AG08395 (cell line): ENCODE measurements around the gene PTPN23.
A peak's percentile ranks its signal among the peaks of the same experiment; 100 is the strongest.
"Not testable (repeated sequence)": the region's sequence is repeated elsewhere in the genome, so short reads cannot be mapped to it uniquely, and the experiment has no call there.

ENCODE experiments used
- DNase-seq: peaks from one replicate; pipeline ENCODE4 v3.0.0; 2012; ENCODE audit warnings: mixed read lengths, low spot score

PTPN23 gene, protein sequence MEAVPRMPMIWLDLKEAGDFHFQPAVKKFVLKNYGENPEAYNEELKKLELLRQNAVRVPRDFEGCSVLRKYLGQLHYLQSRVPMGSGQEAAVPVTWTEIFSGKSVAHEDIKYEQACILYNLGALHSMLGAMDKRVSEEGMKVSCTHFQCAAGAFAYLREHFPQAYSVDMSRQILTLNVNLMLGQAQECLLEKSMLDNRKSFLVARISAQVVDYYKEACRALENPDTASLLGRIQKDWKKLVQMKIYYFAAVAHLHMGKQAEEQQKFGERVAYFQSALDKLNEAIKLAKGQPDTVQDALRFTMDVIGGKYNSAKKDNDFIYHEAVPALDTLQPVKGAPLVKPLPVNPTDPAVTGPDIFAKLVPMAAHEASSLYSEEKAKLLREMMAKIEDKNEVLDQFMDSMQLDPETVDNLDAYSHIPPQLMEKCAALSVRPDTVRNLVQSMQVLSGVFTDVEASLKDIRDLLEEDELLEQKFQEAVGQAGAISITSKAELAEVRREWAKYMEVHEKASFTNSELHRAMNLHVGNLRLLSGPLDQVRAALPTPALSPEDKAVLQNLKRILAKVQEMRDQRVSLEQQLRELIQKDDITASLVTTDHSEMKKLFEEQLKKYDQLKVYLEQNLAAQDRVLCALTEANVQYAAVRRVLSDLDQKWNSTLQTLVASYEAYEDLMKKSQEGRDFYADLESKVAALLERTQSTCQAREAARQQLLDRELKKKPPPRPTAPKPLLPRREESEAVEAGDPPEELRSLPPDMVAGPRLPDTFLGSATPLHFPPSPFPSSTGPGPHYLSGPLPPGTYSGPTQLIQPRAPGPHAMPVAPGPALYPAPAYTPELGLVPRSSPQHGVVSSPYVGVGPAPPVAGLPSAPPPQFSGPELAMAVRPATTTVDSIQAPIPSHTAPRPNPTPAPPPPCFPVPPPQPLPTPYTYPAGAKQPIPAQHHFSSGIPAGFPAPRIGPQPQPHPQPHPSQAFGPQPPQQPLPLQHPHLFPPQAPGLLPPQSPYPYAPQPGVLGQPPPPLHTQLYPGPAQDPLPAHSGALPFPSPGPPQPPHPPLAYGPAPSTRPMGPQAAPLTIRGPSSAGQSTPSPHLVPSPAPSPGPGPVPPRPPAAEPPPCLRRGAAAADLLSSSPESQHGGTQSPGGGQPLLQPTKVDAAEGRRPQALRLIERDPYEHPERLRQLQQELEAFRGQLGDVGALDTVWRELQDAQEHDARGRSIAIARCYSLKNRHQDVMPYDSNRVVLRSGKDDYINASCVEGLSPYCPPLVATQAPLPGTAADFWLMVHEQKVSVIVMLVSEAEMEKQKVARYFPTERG (N-terminal part only)

DNA sequence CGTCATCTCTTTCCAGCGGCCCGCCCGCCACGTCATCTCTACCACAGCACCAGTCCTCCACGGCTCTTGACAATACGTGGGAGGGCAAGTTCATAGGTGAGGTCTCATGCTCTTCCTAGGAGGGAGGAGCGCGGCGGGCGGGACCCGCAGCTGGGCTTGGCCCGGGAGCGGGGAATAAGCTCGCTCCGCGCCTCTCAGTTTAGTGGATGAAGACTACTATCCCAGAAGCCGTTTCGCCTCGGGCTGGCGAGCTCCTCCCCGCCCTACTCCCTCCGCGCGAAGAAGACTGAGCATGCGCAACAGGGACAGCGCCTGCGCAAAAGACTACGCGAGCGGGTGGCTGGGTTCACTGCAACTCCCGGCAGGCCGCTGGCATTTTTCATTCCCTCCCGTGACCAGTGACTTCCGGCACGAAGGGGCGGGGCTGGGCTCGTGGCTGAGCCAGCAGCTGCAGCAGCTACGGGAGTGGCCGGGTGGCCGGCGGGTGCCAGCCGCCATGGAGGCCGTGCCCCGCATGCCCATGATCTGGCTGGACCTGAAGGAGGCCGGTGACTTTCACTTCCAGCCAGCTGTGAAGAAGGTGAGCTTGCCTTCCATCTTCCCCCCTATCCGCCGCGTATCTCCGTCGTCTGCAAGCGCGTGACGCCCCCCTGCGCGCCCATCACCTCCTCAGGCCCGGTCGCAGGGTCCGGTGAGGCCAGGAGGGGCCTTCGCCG is at the start of gene PTPN23:
PTPN23 (plus strand) TSS at position 421 of the 716 bp plus-strand sequence; CDS start at position 497, 76 bp downstream.
- DNase-seq = peak; percentile 99

DNA sequence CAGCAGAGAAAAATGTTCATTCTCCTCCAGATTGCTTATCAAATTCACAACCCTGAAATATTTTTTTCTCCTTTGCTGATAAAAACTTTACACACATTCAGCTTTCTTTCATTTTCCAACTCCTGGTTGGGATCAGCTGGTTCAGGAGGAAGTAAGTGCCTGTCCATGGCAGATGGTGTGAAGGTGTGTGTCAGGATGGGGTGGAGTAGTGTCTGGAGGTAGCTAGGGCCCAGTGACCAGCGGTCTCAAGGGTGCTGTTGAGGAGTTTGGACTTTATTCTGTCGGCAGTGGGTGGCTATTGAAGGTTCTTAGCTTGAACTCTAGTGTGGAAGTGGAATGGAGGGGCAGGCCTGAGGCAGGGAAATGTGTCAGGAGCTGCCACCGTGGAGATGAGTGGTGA is 46.9 kb upstream of the PTPN23 start:
- DNase-seq = no peak

- DNase-seq = no peak
Observed at GRCh38 chr3:47337656-47338055, 43.2 kb upstream of the PTPN23 start.

- DNase-seq = no peak
Observed at GRCh38 chr3:47339951-47340350, 40.9 kb upstream of the PTPN23 start.

DNA sequence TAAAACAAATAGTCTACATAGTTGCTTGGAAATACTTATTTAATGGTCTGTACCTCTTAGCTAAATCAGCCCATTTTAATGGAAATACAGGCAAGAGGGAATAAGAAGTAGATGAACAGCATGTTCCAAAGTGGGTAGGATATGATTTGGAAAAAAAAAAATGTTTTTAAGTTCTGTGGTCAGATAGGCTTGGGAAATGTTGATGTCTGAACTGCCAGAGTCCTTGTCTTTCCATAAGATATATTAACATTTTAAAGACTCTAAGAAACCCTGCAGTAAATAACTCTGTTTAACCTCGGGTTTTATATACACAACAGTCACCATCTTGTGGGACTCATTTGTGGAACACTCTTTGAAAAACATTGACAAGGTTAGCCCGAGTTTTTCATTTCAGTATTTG is 40.0 kb upstream of the PTPN23 start:
- no peak for DNase-seq

- DNase-seq = no peak
Observed at GRCh38 chr3:47342151-47342550, 38.7 kb upstream of the PTPN23 start.

- DNase-seq = no peak
Observed at GRCh38 chr3:47342812-47343211, 38.0 kb upstream of the PTPN23 start.

- no peak for DNase-seq
Observed at GRCh38 chr3:47343471-47343971, 37.3 kb upstream of the PTPN23 start.

GRCh38 chr3:47344971-47345370 is 35.9 kb upstream of the PTPN23 start:
- DNase-seq = no peak

DNA sequence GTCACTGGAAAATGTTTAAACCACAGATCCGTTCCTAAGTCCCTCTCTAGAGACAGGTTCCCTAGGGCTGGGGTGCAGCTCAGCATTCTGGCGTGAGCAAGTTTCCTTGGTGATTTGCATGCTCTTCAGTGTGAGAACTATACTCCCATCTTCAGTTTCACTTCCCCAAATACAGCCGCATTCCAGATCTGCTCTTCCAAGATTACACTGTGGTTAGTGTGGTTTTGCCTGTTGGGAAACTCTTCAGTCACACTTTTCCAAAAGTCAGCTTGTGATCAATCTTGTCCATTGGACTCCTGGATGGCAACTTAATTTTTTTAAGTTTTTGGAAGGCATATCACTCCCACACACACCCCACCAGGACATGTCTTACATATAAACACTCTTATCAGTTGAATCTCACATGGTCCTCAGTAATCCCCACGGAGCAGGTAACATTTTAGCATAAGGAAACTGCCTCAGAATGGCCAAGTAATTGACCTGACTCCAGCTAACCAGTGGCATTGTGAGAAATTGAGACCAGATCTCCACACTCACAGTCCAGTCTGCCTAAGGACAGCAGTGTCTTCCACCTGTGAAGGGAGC is 33.5 kb upstream of the PTPN23 start:
- peak; percentile 88 for DNase-seq

DNA sequence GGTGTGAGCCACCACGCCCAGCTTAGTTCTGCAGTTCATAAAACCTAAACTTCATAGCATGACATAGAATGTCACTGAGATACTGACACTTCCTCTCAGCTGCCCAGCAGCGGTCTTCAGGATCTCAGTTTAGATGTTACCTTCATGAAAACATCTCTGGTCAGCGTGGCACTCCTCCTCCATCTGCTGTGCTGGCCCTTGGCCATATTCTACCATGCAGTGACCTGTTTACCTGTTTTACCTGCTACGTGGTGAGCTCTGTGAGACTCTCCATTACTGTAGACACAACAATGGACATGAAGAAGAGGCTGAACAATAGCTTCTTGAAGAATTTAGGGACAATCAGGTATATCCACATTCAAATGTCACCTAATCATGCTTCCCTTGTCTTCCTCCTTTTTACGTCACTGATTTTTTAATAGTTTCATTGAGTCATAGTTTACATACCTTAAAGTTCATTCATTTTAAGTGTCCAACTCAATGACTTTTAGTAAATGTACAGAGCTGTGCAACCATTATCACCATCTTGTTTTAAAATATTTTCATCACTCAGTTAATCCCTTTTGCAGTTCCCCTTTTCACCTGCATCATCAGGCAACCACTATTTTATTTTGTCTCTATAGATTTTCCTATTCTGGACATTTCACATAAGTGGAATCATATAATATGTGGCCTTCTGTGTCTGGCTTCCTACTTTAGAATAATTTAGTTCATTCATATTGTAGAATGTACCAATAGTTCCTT is 32.2 kb upstream of the PTPN23 start:
- DNase-seq = no peak

GRCh38 chr3:47355010-47355409 is 25.8 kb upstream of the PTPN23 start:
- DNase-seq = no peak

- no peak for DNase-seq
Observed at GRCh38 chr3:47356201-47356600, 24.6 kb upstream of the PTPN23 start.

DNA sequence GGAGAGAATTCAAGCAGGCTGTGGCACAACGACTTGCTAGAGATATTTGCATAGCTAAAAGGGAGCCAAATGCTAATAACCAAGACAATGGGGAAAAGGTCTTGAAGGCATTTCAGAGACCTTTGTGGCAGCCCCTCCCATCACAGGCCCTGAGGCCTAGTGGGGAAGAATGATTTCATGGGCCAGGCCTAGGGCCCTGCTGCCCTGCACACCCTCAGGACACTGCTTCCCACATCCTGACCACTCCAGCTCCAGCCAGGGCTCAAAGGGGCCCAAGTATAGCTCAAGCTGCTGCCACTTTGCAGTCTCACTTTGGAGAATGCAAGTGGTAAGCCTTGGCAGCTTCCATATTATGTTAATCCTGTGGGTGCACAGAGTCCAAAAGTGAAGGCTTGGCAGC is 21.5 kb upstream of the PTPN23 start:
- DNase-seq = no peak

DNA sequence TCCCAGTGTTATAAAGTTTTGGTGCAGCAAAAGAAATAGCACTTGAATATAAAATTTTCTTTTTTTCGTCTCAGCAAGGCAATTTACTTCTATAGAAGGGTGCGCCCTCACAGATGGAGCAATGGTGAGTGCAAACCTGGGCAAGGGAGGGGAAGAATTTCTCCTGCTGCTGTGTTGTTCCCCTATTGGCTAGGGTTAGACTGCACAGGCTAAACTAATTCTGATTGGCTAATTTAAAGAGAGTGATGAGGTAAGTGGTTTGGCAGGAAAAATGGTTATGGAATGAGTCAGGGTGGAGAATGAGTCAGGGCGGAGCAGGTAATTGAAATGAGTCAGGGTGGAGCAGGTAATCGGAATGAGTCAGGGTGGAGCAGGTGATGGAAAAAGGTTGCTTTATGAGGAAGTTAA is 20.7 kb upstream of the PTPN23 start:
- DNase-seq = not testable (repeated sequence)

DNA sequence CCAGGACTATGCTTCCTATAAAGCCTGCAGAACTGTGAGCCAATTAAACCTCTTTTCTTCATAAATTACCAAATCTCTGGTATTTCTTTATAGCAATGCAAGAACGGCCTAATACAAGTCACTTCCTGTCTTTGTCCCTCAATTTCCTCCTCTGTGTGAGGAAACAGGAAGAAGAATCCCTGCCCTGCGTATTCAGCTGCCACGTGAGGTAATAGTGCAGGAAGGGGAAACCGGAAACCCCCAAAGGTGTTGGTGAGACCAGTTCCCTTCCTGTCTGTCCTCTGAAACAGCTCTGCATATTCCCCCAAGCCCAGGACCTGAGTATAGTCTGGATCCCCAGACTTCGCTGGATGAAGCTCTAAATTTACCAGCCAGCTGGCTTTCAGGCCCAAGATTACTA is 18.1 kb upstream of the PTPN23 start:
- no peak for DNase-seq

DNA sequence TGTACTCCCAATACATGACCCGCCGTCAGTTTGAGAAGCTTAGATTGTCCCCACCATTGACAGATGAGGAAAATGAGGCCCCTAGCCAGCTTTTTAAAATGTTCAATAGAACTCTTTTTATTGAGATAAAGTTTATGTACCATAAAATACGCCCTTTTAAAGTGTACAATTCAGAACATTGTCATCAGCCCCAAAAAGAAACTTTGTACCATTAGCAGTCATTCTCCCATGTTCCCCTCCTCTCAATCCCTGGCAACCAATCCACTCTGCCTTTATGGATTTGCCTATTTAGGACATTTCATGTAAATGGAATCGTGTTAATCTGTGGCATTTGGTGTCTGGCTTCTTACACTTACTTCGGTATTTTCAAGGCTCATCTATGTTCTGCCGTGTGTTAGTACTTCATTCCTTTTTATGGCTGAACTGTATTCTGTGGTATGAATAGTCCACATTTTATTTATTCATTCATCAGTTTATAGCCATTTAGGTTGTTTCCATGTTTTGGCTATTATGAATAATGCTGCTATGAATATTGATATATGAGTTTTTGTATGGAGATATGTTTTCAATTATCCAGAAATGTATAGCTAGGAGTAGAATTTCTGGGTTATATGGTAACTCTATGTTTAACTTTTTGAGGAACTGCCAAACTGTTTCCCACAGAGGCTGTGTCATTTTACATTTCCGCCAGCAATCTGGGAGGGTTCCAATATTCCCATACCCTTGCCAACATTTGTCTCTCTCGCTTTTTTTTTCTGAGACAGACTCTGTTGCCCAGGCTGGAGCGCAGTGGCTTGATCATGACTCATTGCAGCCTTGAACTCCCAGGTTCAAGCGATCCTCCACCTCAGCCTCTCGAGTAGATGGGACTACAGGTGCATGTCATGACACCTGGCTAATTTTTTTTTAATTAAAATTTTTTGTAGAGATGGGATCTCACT is 15.3 kb upstream of the PTPN23 start:
- peak; percentile 50 for DNase-seq

GRCh38 chr3:47366833-47367232 is 14.0 kb upstream of the PTPN23 start:
- DNase-seq = no peak

DNA sequence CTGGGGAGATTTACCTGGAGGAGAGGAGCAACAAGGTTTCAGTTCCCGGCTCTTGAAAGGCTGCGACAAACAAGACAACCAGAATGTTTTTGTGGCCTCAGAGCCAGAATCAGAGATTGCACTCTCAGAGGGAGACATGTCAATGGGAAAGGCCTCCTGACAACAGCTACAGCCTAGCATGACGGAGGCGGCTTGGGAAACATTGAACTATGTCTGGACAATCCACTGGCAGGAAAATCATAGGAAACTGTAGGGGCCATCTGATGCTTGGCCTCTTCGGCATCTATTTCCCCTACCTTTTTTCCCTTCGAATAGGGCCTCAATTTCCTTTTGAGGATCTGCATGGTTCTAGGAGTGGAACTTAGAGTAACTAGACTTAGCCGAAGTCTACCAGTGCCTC is 13.2 kb upstream of the PTPN23 start:
- DNase-seq = no peak
